IMR-90 (cell line): ENCODE results near the gene CCDC12. TPM values are rescaled to one million over a fixed set of nuclear protein-coding genes. Genes with fewer than 3 reads are reported as not detected.

Experiments used
- ATAC-seq: fragments of 200-7000 bp; cut with Tn5 transposase; 2 replicates; pipeline ENCODE4 v1.9.1; 2020; ENCODE audit warnings: low read depth, mild to moderate bottlenecking, moderate library complexity
- BruUV-seq: library from RNA; stranded (reverse); fragments of 400-500 nt; replicated peaks from 2 replicates; lab custom pipeline; 2021; lab: Mats Ljungman, UMichigan
- CTCF ChIA-PET: fragments of 300-600 bp; formaldehyde crosslinking; extraction: SDS; loops from one replicate; lab custom pipeline; 2021; ENCODE audit warnings: antibody characterized with exemption; lab: Yijun Ruan, JAX
- POLR2A ChIA-PET: fragments of 300-600 bp; sonication (Branson Sonifier 250); formaldehyde crosslinking; loops from one replicate; lab custom pipeline; 2022; ENCODE audit warnings: antibody characterized with exemption; ENCODE audit not compliant: unreplicated experiment; lab: Charles Lee
- DNase-seq: peaks from one replicate; pipeline ENCODE4 v3.0.0; 2013
- H2AFZ ChIP-seq: replicated peaks from 2 replicates; pipeline ENCODE3; 2013; ENCODE audit warnings: low read length, mild to moderate bottlenecking; ENCODE audit not compliant: poor library complexity
- H2AK5ac ChIP-seq: 2 replicates; pipeline ENCODE4 v1.6.1; 2013; ENCODE audit warnings: low read depth, low read length, inconsistent platforms
- H2AK9ac ChIP-seq: replicated peaks from 2 replicates; pipeline ENCODE3; 2013; ENCODE audit warnings: mild to moderate bottlenecking, low read depth, low read length, moderate library complexity; ENCODE audit not compliant: poor library complexity
- H2BK120ac ChIP-seq: 2 replicates; pipeline ENCODE4 v1.6.1; 2013; ENCODE audit warnings: low read depth, low read length, inconsistent platforms
- H2BK15ac ChIP-seq: 3 replicates; pipeline ENCODE4 v1.6.1; 2013; ENCODE audit warnings: low read depth, low read length, inconsistent platforms
- H2BK20ac ChIP-seq: 2 replicates; pipeline ENCODE4 v1.6.1; 2013; ENCODE audit warnings: low read depth, mild to moderate bottlenecking, inconsistent platforms, low read length, moderate library complexity
- H2BK5ac ChIP-seq: 2 replicates; pipeline ENCODE4 v1.6.1; 2013; ENCODE audit warnings: mild to moderate bottlenecking, low read depth, low read length, inconsistent platforms; ENCODE audit not compliant: poor library complexity, severe bottlenecking
- H3K14ac ChIP-seq: replicated peaks from 2 replicates; pipeline ENCODE4 v1.6.1; 2013; ENCODE audit warnings: low read depth, low read length, inconsistent platforms
- H3K18ac ChIP-seq: 2 replicates; pipeline ENCODE4 v1.6.1; 2013; ENCODE audit warnings: low read depth, low read length, control low read depth
- H3K23ac ChIP-seq: 2 replicates; pipeline ENCODE4 v1.6.1; 2013; ENCODE audit warnings: low read depth, low read length, inconsistent platforms
- H3K27ac ChIP-seq: 2 replicates; pipeline ENCODE4 v1.5.1; 2013; ENCODE audit warnings: mild to moderate bottlenecking, control low read depth, low read length; ENCODE audit not compliant: insufficient read depth
- H3K27me3 ChIP-seq: 2 replicates; pipeline ENCODE4 v1.6.1; 2013; ENCODE audit warnings: low read length; ENCODE audit not compliant: control insufficient read depth, insufficient read depth
- H3K36me3 ChIP-seq: 2 replicates; pipeline ENCODE4 v1.6.1; 2013; ENCODE audit warnings: low read length, mixed read lengths; ENCODE audit not compliant: control insufficient read depth, insufficient read depth
- H3K4ac ChIP-seq: 2 replicates; pipeline ENCODE4 v1.6.1; 2013; ENCODE audit warnings: low read depth, low read length, inconsistent platforms
- H3K4me1 ChIP-seq: 2 replicates; pipeline ENCODE4 v1.6.1; 2013; ENCODE audit warnings: low read length, mixed read lengths; ENCODE audit not compliant: control insufficient read depth, insufficient read depth
- H3K4me2 ChIP-seq: 2 replicates; pipeline ENCODE4 v1.6.1; 2013; ENCODE audit warnings: low read depth, mild to moderate bottlenecking, control low read depth, low read length, moderate library complexity
- H3K4me3 ChIP-seq: 2 replicates; pipeline ENCODE4 v1.5.1; 2013; ENCODE audit warnings: low read depth, mild to moderate bottlenecking, control low read depth, low read length, moderate library complexity; ENCODE audit not compliant: insufficient read depth
- H3K56ac ChIP-seq: 2 replicates; pipeline ENCODE4 v1.6.1; 2013; ENCODE audit warnings: low read length, inconsistent platforms; ENCODE audit not compliant: insufficient read depth; ENCODE audit errors: extremely low read depth
- H3K79me1 ChIP-seq, 2 experiments: 2 replicates each; pipeline ENCODE4 v1.6.1; 2013; ENCODE audit warnings: low read length in 2 of 2, inconsistent platforms in 1 of 2, low read depth in 1 of 2
- H3K9ac ChIP-seq: 2 replicates; pipeline ENCODE4 v1.6.1; 2013; ENCODE audit warnings: low read depth, low read length, control low read depth
- H3K9me1 ChIP-seq: 2 replicates; pipeline ENCODE4 v1.6.1; 2013; ENCODE audit warnings: low read length, inconsistent platforms; ENCODE audit not compliant: insufficient read depth
- H3K9me3 ChIP-seq: 2 replicates; pipeline ENCODE4 v1.6.1; 2013; ENCODE audit warnings: low read length; ENCODE audit not compliant: control insufficient read depth, insufficient read depth
- H4K20me1 ChIP-seq: 2 replicates; pipeline ENCODE4 v1.6.1; 2013; ENCODE audit warnings: low read length, inconsistent platforms; ENCODE audit not compliant: insufficient read depth
- H4K5ac ChIP-seq: 2 replicates; pipeline ENCODE4 v1.6.1; 2013; ENCODE audit warnings: mild to moderate bottlenecking, low read depth, low read length, control low read depth
- H4K8ac ChIP-seq, 2 experiments: 2 replicates each; pipeline ENCODE4 v1.6.1; 2013; ENCODE audit warnings: low read depth in 2 of 2, low read length in 2 of 2, control low read depth in 1 of 2, inconsistent platforms in 1 of 2
- H4K91ac ChIP-seq: 2 replicates; pipeline ENCODE4 v1.6.1; 2013; ENCODE audit warnings: low read depth, low read length, inconsistent platforms; ENCODE audit not compliant: insufficient read depth
- BHLHE40 ChIP-seq: fragments of 150-350 bp; IDR thresholded peaks from 2 replicates; pipeline ENCODE4 v1.6.1; 2016; ENCODE audit warnings: mild to moderate bottlenecking, low read depth, low read length
- CEBPB ChIP-seq: IDR thresholded peaks from 2 replicates; pipeline ENCODE4 v1.6.1; 2012; ENCODE audit warnings: low read depth, low read length, improper control_type of control experiment
- ELK1 ChIP-seq: fragments of 150-350 bp; IDR thresholded peaks from 2 replicates; pipeline ENCODE4 v1.6.1; 2016; ENCODE audit warnings: low read depth, mild to moderate bottlenecking, low read length, moderate library complexity, borderline replicate concordance
- FOS ChIP-seq: fragments of 150-350 bp; IDR thresholded peaks from 2 replicates; pipeline ENCODE4 v1.6.1; 2016; ENCODE audit warnings: low read depth, low read length
- MAFK ChIP-seq: IDR thresholded peaks from 2 replicates; pipeline ENCODE4 v1.6.1; 2012; ENCODE audit warnings: low read depth, low read length, improper control_type of control experiment
- MAZ ChIP-seq: IDR thresholded peaks from 2 replicates; pipeline ENCODE4 v1.6.1; 2012; ENCODE audit warnings: low read depth, mild to moderate bottlenecking, low read length, improper control_type of control experiment, moderate library complexity, borderline replicate concordance
- MXI1 ChIP-seq: IDR thresholded peaks from 2 replicates; pipeline ENCODE4 v1.6.1; 2012; ENCODE audit warnings: low read depth, mild to moderate bottlenecking, low read length, moderate library complexity, borderline replicate concordance
- RFX5 ChIP-seq: IDR thresholded peaks from 2 replicates; pipeline ENCODE4 v1.8.0; 2012; ENCODE audit warnings: low read depth, mild to moderate bottlenecking, low read length, moderate library complexity
- SMC3 ChIP-seq: fragments of 150-350 bp; IDR thresholded peaks from 2 replicates; pipeline ENCODE4 v1.6.1; 2016; ENCODE audit warnings: low read depth, mild to moderate bottlenecking, antibody characterized with exemption, low read length, moderate library complexity
- WGBS, 2 experiments: methylation state at CpG; one replicate each; pipeline versions ENCODE4 v1.1.5 to v1.1.7; 2013; ENCODE audit warnings: missing lambda C conversion rate in 2 of 2; ENCODE audit not compliant: insufficient read length in 1 of 2; ENCODE audit errors: extremely low coverage in 2 of 2; 5-methylcytosine and 5-hydroxymethylcytosine counted together
- dilution Hi-C: fragments of 300-500 bp; cut with HindIII; formaldehyde crosslinking; loops from one replicate; pipeline ENCODE4 v1.14.3; 2018; ENCODE audit warnings: low sequenced_read_pairs; ENCODE audit not compliant: unreplicated experiment
- in situ Hi-C: fragments of 300-500 bp; cut with MboI; formaldehyde crosslinking; loops from 3 replicates; pipeline ENCODE4 v1.14.3; 2019; ENCODE audit warnings: low sequenced_read_pairs, inconsistent platforms, mixed read lengths
- intact Hi-C: fragments of 100-400 bp; cut with micrococcal nuclease; formaldehyde crosslinking; loops from 2 replicates; pipeline ENCODE4 v1.10.0; 2022
- polyA plus RNA-seq, 3 experiments: library from polyadenylated mRNA; depleted of rRNA; stranded (reverse); fragments of >200 nt; gene quantifications; 2 replicates each; pipeline ENCODE4 v1.2.3, GENCODE V29; 2012; ENCODE audit warnings: low replicate concordance in 1 of 3
- total RNA-seq: library from RNA; depleted of rRNA; stranded (reverse); fragments of >200 nt; gene quantifications from 2 replicates; pipeline ENCODE4 v1.2.3, GENCODE V29; 2012
- TF ChIP-seq, protein P1 (sequence below): conservative IDR thresholded peaks from 2 replicates; pipeline ENCODE4 v1.5.1; 2012; ENCODE audit warnings: mild to moderate bottlenecking, low read depth, low read length, improper control_type of control experiment

The CCDC12 gene
- total and polyA plus RNA-seq, 2 of the 4 experiments (the other 2 are of a cell fraction): 15.2 to 35.1 TPM

- BruUV-seq: no TSS peak
- Histone ChIP-seq H3K27me3 (no peaks in the 10 kb centered on the region), H3K4ac (no peak overlapping the region), H3K27ac (no peak overlapping the region), H3K4me1 (peaks cover 18% of the 10 kb centered on the region), H2AK9ac (no peak overlapping the region), H3K4me3 (no peak overlapping the region), H4K91ac (no peak overlapping the region), H3K18ac (no peak overlapping the region), H3K4me2 (no peak overlapping the region), H3K9ac (no peak overlapping the region), H2BK5ac (no peak overlapping the region), H3K56ac (no peak overlapping the region), H3K79me1 (peaks cover 25 to 72% of the 10 kb centered on the region in 2 experiments), H4K8ac (no peak overlapping the region), H2BK120ac (no peak overlapping the region), H3K23ac (peak overlapping the region; percentile 29; the same call in 1 of the 2 replicates), H2BK15ac (no peak overlapping the region), H4K20me1 (peaks cover 71% of the 10 kb centered on the region), H3K36me3 (peaks cover 6% of the 10 kb centered on the region; the same call in 1 of the 2 replicates), H2AK5ac (no peak overlapping the region), H4K5ac (no peak overlapping the region), H2AFZ (no peak overlapping the region), H3K14ac (no peak overlapping the region), H2BK20ac (no peak overlapping the region), H3K9me3 (no peaks in the 10 kb centered on the region), H3K9me1 (peaks cover 27% of the 10 kb centered on the region)
- ChIA-PET POLR2A (no interaction called here), CTCF (no interaction called here)
- intact Hi-C loops: no loop called here
- no CpG with 5 or more reads among the region's 1 CpG for WGBS, 2 experiments
- no peak for TF ChIP-seq MAZ
- no peak for TF ChIP-seq BHLHE40
- no peak for TF ChIP-seq CEBPB
- TF ChIP-seq SMC3: no peak
- TF ChIP-seq MXI1: no peak
- no peak for TF ChIP-seq ELK1
- TF ChIP-seq FOS: no peak
- TF ChIP-seq, protein P1, sequence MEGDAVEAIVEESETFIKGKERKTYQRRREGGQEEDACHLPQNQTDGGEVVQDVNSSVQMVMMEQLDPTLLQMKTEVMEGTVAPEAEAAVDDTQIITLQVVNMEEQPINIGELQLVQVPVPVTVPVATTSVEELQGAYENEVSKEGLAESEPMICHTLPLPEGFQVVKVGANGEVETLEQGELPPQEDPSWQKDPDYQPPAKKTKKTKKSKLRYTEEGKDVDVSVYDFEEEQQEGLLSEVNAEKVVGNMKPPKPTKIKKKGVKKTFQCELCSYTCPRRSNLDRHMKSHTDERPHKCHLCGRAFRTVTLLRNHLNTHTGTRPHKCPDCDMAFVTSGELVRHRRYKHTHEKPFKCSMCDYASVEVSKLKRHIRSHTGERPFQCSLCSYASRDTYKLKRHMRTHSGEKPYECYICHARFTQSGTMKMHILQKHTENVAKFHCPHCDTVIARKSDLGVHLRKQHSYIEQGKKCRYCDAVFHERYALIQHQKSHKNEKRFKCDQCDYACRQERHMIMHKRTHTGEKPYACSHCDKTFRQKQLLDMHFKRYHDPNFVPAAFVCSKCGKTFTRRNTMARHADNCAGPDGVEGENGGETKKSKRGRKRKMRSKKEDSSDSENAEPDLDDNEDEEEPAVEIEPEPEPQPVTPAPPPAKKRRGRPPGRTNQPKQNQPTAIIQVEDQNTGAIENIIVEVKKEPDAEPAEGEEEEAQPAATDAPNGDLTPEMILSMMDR: no peak
- TF ChIP-seq MAFK: no peak
- no peak for TF ChIP-seq RFX5
- DNase-seq (no peak), ATAC-seq (no peak)
- in situ Hi-C loops: no loop called here
- dilution Hi-C loops: no loop called here
Observed at GRCh38 chr3:46962427-46962826, 14.1 kb downstream of the CCDC12 start.
